ENCODE data around the gene NKIRAS2. TPM values are rescaled to one million over a fixed set of nuclear protein-coding genes. Genes with fewer than 3 reads are reported as not detected.

Gene NKIRAS2
- total RNA-seq, 1 donor from 2014 or later: 60.2 TPM

DNA sequence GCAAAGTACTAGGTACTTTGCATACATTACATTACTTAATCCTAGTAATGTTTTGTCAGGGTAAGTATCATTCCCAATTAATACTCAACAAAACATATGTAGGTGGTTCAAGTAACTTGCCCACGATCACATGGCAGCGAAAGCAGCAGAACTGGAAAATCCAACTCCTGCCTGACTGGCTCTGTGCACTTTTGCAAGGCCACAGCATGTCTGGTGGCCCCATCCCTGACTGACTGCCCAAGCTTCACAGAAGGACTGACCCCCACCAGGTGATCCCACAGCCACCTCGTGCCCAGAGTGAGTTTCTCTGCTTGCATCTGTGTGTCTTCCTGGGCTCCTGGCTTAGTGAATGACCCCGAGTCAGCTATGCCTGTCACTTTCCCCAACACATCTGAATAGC lies 41.9 kb upstream of the NKIRAS2 start:
- H3K36me3 Mint-ChIP-seq (ENCODE audit: low read depth): peaks cover 28% of the 10 kb centered on the region
- H3K4me3 Mint-ChIP-seq: peak overlapping the region; percentile 51
- no peak for DNase-seq (ENCODE audit: low read depth, low spot score)
- TF ChIP-seq, protein P1, sequence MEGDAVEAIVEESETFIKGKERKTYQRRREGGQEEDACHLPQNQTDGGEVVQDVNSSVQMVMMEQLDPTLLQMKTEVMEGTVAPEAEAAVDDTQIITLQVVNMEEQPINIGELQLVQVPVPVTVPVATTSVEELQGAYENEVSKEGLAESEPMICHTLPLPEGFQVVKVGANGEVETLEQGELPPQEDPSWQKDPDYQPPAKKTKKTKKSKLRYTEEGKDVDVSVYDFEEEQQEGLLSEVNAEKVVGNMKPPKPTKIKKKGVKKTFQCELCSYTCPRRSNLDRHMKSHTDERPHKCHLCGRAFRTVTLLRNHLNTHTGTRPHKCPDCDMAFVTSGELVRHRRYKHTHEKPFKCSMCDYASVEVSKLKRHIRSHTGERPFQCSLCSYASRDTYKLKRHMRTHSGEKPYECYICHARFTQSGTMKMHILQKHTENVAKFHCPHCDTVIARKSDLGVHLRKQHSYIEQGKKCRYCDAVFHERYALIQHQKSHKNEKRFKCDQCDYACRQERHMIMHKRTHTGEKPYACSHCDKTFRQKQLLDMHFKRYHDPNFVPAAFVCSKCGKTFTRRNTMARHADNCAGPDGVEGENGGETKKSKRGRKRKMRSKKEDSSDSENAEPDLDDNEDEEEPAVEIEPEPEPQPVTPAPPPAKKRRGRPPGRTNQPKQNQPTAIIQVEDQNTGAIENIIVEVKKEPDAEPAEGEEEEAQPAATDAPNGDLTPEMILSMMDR (conservative IDR thresholded peaks at IDR 0.05): no peak
- H3K27me3 Mint-ChIP-seq (ENCODE audit: low read depth): peaks cover 4% of the 10 kb centered on the region
- H3K9me3 Mint-ChIP-seq: no peaks in the 10 kb centered on the region
- H3K27ac Mint-ChIP-seq (ENCODE audit: unreplicated experiment): peak overlapping the region; percentile 43
- H3K4me1 Mint-ChIP-seq: no peaks in the 10 kb centered on the region

- no peaks in the 10 kb centered on the region for H3K27me3 Mint-ChIP-seq (ENCODE audit: low read depth)
- no peaks in the 10 kb centered on the region for H3K4me1 Mint-ChIP-seq
- no peak for DNase-seq (ENCODE audit: low read depth, low spot score)
- TF ChIP-seq, protein P1 (conservative IDR thresholded peaks at IDR 0.05): no peak
- no peaks in the 10 kb centered on the region for H3K9me3 Mint-ChIP-seq
- H3K27ac Mint-ChIP-seq (ENCODE audit: unreplicated experiment): no peak overlapping the region
- H3K4me3 Mint-ChIP-seq: no peak overlapping the region
- H3K36me3 Mint-ChIP-seq (ENCODE audit: low read depth): peaks cover 25% of the 10 kb centered on the region
Observed at GRCh38 chr17:41982026-41982760, 37.7 kb upstream of the NKIRAS2 start.

- TF ChIP-seq, protein P1 (conservative IDR thresholded peaks at IDR 0.05): no peak
- Mint-ChIP-seq H3K9me3 (no peaks in the 10 kb centered on the region), H3K4me3 (no peak overlapping the region), H3K36me3 (ENCODE audit: low read depth) (peaks cover 22% of the 10 kb centered on the region), H3K27me3 (ENCODE audit: low read depth) (no peaks in the 10 kb centered on the region), H3K4me1 (no peaks in the 10 kb centered on the region), H3K27ac (ENCODE audit: unreplicated experiment) (no peak overlapping the region)
- no peak for DNase-seq (ENCODE audit: low read depth, low spot score)
Observed at GRCh38 chr17:41984454-41984853, 35.4 kb upstream of the NKIRAS2 start.

DNA sequence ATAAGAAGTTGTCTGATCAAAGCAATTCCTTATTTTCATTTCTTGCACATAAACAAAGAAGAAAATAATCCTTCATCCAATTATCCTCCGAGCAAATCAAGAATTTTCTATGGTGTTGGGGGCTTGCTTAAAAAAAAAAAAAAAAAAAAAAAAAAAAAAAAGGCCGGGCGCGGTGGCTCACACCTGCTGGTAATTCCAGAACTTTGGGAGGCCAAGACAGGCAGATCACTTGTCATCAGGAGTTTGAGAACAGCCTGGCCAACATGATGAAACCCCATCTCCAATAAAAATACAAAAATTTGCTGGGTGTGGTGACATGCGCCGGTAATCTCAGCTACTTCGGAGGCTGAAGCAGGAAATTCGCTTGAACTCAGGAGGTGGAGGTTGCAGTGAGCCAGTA lies 34.0 kb upstream of the NKIRAS2 start:
- Mint-ChIP-seq H3K9me3 (no peaks in the 10 kb centered on the region), H3K4me3 (no peak overlapping the region), H3K27me3 (ENCODE audit: low read depth) (no peaks in the 10 kb centered on the region), H3K4me1 (no peaks in the 10 kb centered on the region), H3K27ac (ENCODE audit: unreplicated experiment) (no peak overlapping the region), H3K36me3 (ENCODE audit: low read depth) (peaks cover 19% of the 10 kb centered on the region)
- TF ChIP-seq, protein P1 (conservative IDR thresholded peaks at IDR 0.05): no peak
- no peak for DNase-seq (ENCODE audit: low read depth, low spot score)

GRCh38 chr17:41986634-41987033 lies 33.3 kb upstream of the NKIRAS2 start:
- H3K9me3 Mint-ChIP-seq: no peaks in the 10 kb centered on the region
- no peaks in the 10 kb centered on the region for H3K4me1 Mint-ChIP-seq
- no peak overlapping the region for H3K27ac Mint-ChIP-seq (ENCODE audit: unreplicated experiment)
- no peak overlapping the region for H3K4me3 Mint-ChIP-seq
- H3K36me3 Mint-ChIP-seq (ENCODE audit: low read depth): peaks cover 18% of the 10 kb centered on the region
- TF ChIP-seq, protein P1 (conservative IDR thresholded peaks at IDR 0.05): no peak
- DNase-seq (ENCODE audit: low read depth, low spot score): no peak
- H3K27me3 Mint-ChIP-seq (ENCODE audit: low read depth): no peaks in the 10 kb centered on the region

Measured in neural crest cell (in vitro differentiated cells).